PC-9 (cell line): Measurements from ENCODE around the gene HOMER3.

ENCODE experiments used
- EZH2 ChIP-seq: fragments of 200-600 bp; sonication (generic); IDR thresholded peaks from 2 replicates; pipeline ENCODE4 v1.8.0; 2017; ENCODE audit warnings: antibody characterized with exemption, low read depth
- TF ChIP-seq, protein P1 (sequence below): fragments of 200-600 bp; sonication (generic); conservative IDR thresholded peaks from 2 replicates; pipeline ENCODE4 v1.6.1; 2017; ENCODE audit warnings: mixed run types, antibody characterized with exemption, mild to moderate bottlenecking, moderate library complexity

DNA sequence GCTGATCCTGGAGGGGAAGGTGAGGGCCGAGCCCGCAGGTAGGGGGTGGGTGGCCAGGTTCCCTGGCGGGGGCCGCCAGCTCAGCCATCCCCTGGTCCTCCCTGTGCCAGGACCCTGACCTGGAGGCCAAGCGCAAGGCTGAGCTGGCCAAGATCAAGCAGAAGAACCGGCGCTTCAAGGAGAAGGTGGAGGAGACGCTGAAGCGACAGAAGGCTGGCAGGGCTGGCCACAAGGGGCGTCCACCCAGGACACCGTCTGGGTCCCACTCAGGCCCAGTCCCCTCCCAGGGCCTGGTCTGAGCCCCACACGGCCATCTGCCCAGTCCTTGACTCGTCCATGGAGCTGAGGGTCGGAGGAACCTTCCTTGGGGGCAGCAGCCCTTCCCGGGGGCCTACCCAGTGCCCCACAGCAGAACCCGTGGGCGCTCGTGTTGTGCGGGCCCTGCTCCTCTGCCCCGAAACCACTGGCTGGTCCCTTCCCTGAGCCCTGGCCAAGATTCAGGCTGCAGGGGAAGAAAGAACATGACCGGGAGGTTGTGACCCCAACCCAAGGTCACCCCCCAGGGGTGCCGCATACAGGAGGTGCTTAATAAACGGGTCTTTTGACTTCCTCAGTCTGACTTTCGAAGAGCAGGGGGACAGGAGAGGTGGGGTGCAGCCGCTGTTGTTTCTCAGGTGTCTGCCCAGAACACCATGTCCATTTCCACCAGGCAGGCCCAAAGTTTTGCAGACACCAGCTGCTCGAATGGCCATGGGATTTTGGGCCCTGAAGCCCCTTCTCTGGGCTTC, 12.8 kb downstream of the HOMER3 start:
- TF ChIP-seq, protein P1, sequence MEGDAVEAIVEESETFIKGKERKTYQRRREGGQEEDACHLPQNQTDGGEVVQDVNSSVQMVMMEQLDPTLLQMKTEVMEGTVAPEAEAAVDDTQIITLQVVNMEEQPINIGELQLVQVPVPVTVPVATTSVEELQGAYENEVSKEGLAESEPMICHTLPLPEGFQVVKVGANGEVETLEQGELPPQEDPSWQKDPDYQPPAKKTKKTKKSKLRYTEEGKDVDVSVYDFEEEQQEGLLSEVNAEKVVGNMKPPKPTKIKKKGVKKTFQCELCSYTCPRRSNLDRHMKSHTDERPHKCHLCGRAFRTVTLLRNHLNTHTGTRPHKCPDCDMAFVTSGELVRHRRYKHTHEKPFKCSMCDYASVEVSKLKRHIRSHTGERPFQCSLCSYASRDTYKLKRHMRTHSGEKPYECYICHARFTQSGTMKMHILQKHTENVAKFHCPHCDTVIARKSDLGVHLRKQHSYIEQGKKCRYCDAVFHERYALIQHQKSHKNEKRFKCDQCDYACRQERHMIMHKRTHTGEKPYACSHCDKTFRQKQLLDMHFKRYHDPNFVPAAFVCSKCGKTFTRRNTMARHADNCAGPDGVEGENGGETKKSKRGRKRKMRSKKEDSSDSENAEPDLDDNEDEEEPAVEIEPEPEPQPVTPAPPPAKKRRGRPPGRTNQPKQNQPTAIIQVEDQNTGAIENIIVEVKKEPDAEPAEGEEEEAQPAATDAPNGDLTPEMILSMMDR = no peak
- no peak for TF ChIP-seq EZH2
